Epithelial cell of esophagus (primary cell): Measurements from ENCODE around the gene GLS.
"Not testable (repeated sequence)": the region's sequence is repeated elsewhere in the genome, so short reads cannot be mapped to it uniquely, and the experiment has no call there.

ENCODE experiments used
- DNase-seq: peaks from one replicate; pipeline ENCODE4 v3.0.0; 2010; ENCODE audit warnings: low read depth
- H3K4me3 ChIP-seq: 2 replicates; pipeline ENCODE4 v1.5.1; 2011; ENCODE audit warnings: mild to moderate bottlenecking, low read length, control low read depth
- CTCF ChIP-seq: IDR thresholded peaks from 2 replicates; pipeline ENCODE4 v1.5.1; 2011; ENCODE audit warnings: low read depth, mild to moderate bottlenecking, low read length, control low read depth, inconsistent platforms; ENCODE audit not compliant: insufficient read depth; ENCODE audit errors: missing control alignments

Gene GLS

GRCh38 chr2:190856985-190857384, 23.6 kb upstream of the GLS start:
- H3K4me3 ChIP-seq = no peak overlapping the region
- no peak for DNase-seq
- TF ChIP-seq CTCF = no peak

GRCh38 chr2:190858817-190859216, 21.8 kb upstream of the GLS start:
- DNase-seq = peak; percentile 41
- TF ChIP-seq CTCF = no peak
- no peak overlapping the region for H3K4me3 ChIP-seq

- TF ChIP-seq CTCF = no peak
- no peak for DNase-seq
- H3K4me3 ChIP-seq = no peak overlapping the region
Observed at GRCh38 chr2:190859347-190860297, 21.0 kb upstream of the GLS start.

- no peak overlapping the region for H3K4me3 ChIP-seq
- no peak for TF ChIP-seq CTCF
- no peak for DNase-seq
Observed at GRCh38 chr2:190860985-190861680, 19.5 kb upstream of the GLS start.

GRCh38 chr2:190862128-190862527, 18.5 kb upstream of the GLS start:
- H3K4me3 ChIP-seq, DNase-seq: not testable (repeated sequence)

- DNase-seq = peak; percentile 73
Observed at GRCh38 chr2:190862571-190862991, 18.0 kb upstream of the GLS start.

More at GRCh38 chr2:190862571-190862991, 18.0 kb upstream of the GLS start:
- TF ChIP-seq CTCF = no peak
- H3K4me3 ChIP-seq = no peak overlapping the region
